HepG2 (cell line): ENCODE measurements around the gene DRAP1. TPM values are rescaled to one million over a fixed set of nuclear protein-coding genes. Genes with fewer than 3 reads are reported as not detected.
A peak's percentile ranks its signal among the peaks of the same experiment; 100 is the strongest.

Experiments
- ASH2L ChIP-seq: fragments of 300-600, 200-600 bp; sonication (generic); IDR thresholded peaks from 2 replicates; pipeline ENCODE4 v1.7.0; 2017; ENCODE audit warnings: low read depth, mild to moderate bottlenecking, moderate library complexity, mixed read lengths, low read length; ENCODE audit not compliant: insufficient read length
- CENPT ChIP-seq: sonication (generic); formaldehyde crosslinking; IDR thresholded peaks from 2 replicates; pipeline ENCODE4 v1.8.0; 2022; ENCODE audit warnings: low read depth, mild to moderate bottlenecking, moderate library complexity, missing genetic modification reagents
- ELF3 ChIP-seq: IDR thresholded peaks from 2 replicates; pipeline ENCODE4 v1.6.1; 2016; ENCODE audit warnings: missing genetic modification reagents, missing compliant biosample characterization
- JDP2 ChIP-seq: sonication (generic); formaldehyde crosslinking; IDR thresholded peaks from 2 replicates; pipeline ENCODE4 v1.8.1; 2022; ENCODE audit warnings: missing genetic modification reagents, borderline replicate concordance
- MIER3 ChIP-seq: IDR thresholded peaks from 2 replicates; pipeline ENCODE4 v1.6.1; 2016; ENCODE audit warnings: missing compliant biosample characterization, borderline replicate concordance
- PPARG ChIP-seq: conservative IDR thresholded peaks from 2 replicates; pipeline ENCODE4 v1.6.1; 2016; ENCODE audit warnings: missing biosample characterization, missing genetic modification reagents
- SOX6 ChIP-seq, 2 experiments: fragments of 450-650 bp in 1 of 2; sonication (generic) in 1 of 2; formaldehyde crosslinking in 1 of 2; IDR thresholded peaks; 2 replicates each; pipeline versions ENCODE4 v1.4.0 to v1.6.1; 2017 to 2020; ENCODE audit warnings: antibody characterized with exemption in 1 of 2, mild to moderate bottlenecking in 1 of 2, missing genetic modification reagents in 1 of 2
- ZBTB40 ChIP-seq, 2 experiments: fragments of 450-650 bp in 1 of 2; sonication (generic) in 1 of 2; formaldehyde crosslinking in 1 of 2; IDR thresholded peaks; 2 replicates each; pipeline versions ENCODE4 v1.6.1 to v1.8.0; 2016 to 2022; ENCODE audit warnings: antibody characterized with exemption in 1 of 2, mild to moderate bottlenecking in 1 of 2, missing genetic modification reagents in 1 of 2
- ZNF496 ChIP-seq: sonication (generic); formaldehyde crosslinking; IDR thresholded peaks from 2 replicates; pipeline ENCODE4 v1.8.1; 2023; ENCODE audit warnings: mild to moderate bottlenecking, moderate library complexity, missing genetic modification reagents; ENCODE audit not compliant: insufficient replicate concordance
- ZNF781 ChIP-seq: sonication (generic); formaldehyde crosslinking; IDR thresholded peaks from 2 replicates; pipeline ENCODE4 v1.5.1; 2020; ENCODE audit warnings: borderline replicate concordance, mild to moderate bottlenecking, missing genetic modification reagents; ENCODE audit errors: not compliant biosample characterization
- polyA plus RNA-seq, 8 experiments: library from polyadenylated mRNA; depleted of rRNA in 3 of 8; stranded (reverse) in 7 of 8; unstranded in 1 of 8; fragments of >200 nt; fragmentation: Illumina TruSeq in 4 of 8; extraction: Trizol in 4 of 8; gene quantifications; 2 replicates each; pipeline versions ENCODE4 v1.2.1 to v1.2.3, GENCODE V29; 2011 to 2016; ENCODE audit warnings: low read depth in 4 of 8, missing spikeins in 1 of 8, mixed read lengths in 1 of 8; ENCODE audit not compliant: insufficient read depth in 1 of 8
- total RNA-seq, 5 experiments: library from RNA; depleted of rRNA; stranded (reverse); fragments of >200 nt; fragmentation: Illumina TruSeq; extraction: Trizol; gene quantifications; 2 replicates each; pipeline ENCODE4 v1.2.3, GENCODE V29; 2016; ENCODE audit warnings: low read depth in 1 of 5
- TF ChIP-seq, protein P1 (sequence below): sonication (generic); formaldehyde crosslinking; IDR thresholded peaks from 2 replicates; pipeline ENCODE4 v1.8.0; 2022; ENCODE audit warnings: missing genetic modification reagents, mild to moderate bottlenecking, moderate library complexity, borderline replicate concordance
- TF ChIP-seq, protein P2 (sequence below): sonication (generic); formaldehyde crosslinking; conservative IDR thresholded peaks from 2 replicates; pipeline ENCODE4 v1.8.1; 2023; ENCODE audit warnings: missing genetic modification reagents
- TF ChIP-seq, protein P3 (sequence below): sonication (generic); formaldehyde crosslinking; IDR thresholded peaks from 2 replicates; pipeline ENCODE4 v1.5.0; 2020; ENCODE audit warnings: mild to moderate bottlenecking, missing genetic modification reagents

The DRAP1 gene
- total and polyA plus RNA-seq, 2 of the 13 experiments (the other 11 are each of a cell fraction or from before 2014, with no cell fraction given): 46.8 to 52.3 TPM

GRCh38 chr11:65952052-65952521, 32.9 kb downstream of the DRAP1 start (continued):
- no peak for TF ChIP-seq MIER3
- no peak for TF ChIP-seq ZNF496 (CRISPR knock-in tag)
- TF ChIP-seq PPARG (CRISPR knock-in tag): peak; percentile 79
- TF ChIP-seq ASH2L: no peak
- TF ChIP-seq, protein P1, sequence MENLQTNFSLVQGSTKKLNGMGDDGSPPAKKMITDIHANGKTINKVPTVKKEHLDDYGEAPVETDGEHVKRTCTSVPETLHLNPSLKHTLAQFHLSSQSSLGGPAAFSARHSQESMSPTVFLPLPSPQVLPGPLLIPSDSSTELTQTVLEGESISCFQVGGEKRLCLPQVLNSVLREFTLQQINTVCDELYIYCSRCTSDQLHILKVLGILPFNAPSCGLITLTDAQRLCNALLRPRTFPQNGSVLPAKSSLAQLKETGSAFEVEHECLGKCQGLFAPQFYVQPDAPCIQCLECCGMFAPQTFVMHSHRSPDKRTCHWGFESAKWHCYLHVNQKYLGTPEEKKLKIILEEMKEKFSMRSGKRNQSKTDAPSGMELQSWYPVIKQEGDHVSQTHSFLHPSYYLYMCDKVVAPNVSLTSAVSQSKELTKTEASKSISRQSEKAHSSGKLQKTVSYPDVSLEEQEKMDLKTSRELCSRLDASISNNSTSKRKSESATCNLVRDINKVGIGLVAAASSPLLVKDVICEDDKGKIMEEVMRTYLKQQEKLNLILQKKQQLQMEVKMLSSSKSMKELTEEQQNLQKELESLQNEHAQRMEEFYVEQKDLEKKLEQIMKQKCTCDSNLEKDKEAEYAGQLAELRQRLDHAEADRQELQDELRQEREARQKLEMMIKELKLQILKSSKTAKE (CRISPR knock-in tag): no peak
- TF ChIP-seq, protein P2, sequence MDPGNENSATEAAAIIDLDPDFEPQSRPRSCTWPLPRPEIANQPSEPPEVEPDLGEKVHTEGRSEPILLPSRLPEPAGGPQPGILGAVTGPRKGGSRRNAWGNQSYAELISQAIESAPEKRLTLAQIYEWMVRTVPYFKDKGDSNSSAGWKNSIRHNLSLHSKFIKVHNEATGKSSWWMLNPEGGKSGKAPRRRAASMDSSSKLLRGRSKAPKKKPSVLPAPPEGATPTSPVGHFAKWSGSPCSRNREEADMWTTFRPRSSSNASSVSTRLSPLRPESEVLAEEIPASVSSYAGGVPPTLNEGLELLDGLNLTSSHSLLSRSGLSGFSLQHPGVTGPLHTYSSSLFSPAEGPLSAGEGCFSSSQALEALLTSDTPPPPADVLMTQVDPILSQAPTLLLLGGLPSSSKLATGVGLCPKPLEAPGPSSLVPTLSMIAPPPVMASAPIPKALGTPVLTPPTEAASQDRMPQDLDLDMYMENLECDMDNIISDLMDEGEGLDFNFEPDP: no peak
- no peak for TF ChIP-seq CENPT (CRISPR knock-in tag)
- TF ChIP-seq ZNF781 (CRISPR knock-in tag): no peak
- TF ChIP-seq ZBTB40 (IDR thresholded peaks at IDR 0.05): no peak
- TF ChIP-seq ZBTB40 (CRISPR knock-in tag; IDR thresholded peaks at IDR 0.05): no peak
- TF ChIP-seq ELF3 (CRISPR knock-in tag): no peak
- TF ChIP-seq JDP2: no peak
- TF ChIP-seq, protein P3, sequence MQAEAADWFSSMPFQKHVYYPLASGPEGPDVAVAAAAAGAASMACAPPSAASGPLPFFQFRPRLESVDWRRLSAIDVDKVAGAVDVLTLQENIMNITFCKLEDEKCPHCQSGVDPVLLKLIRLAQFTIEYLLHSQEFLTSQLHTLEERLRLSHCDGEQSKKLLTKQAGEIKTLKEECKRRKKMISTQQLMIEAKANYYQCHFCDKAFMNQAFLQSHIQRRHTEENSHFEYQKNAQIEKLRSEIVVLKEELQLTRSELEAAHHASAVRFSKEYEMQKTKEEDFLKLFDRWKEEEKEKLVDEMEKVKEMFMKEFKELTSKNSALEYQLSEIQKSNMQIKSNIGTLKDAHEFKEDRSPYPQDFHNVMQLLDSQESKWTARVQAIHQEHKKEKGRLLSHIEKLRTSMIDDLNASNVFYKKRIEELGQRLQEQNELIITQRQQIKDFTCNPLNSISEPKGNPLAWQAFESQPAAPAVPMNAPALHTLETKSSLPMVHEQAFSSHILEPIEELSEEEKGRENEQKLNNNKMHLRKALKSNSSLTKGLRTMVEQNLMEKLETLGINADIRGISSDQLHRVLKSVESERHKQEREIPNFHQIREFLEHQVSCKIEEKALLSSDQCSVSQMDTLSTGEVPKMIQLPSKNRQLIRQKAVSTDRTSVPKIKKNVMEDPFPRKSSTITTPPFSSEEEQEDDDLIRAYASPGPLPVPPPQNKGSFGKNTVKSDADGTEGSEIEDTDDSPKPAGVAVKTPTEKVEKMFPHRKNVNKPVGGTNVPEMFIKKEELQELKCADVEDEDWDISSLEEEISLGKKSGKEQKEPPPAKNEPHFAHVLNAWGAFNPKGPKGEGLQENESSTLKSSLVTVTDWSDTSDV (CRISPR knock-in tag): no peak
- no peak for TF ChIP-seq SOX6 (IDR thresholded peaks at IDR 0.05)
- TF ChIP-seq SOX6 (CRISPR knock-in tag; IDR thresholded peaks at IDR 0.05): peak; percentile 82
